Measurements from ENCODE around the gene OPALIN.

- TF ChIP-seq CTCF (IDR thresholded peaks at IDR 0.05) (peak; percentile 73 to 85 (median 78)), POLR2A (IDR thresholded peaks at IDR 0.05) (no peak)
Measured at GRCh38 chr10:96395931-96396877, 37.4 kb upstream of the OPALIN start.
